Progenitor cell of endocrine pancreas (in vitro differentiated cells): Measurements from ENCODE around the gene PPP2R5C. TPM values are rescaled to one million over a fixed set of nuclear protein-coding genes. Genes with fewer than 3 reads are reported as not detected.

Experiments
- DNase-seq: peaks from one replicate; pipeline ENCODE4 v3.0.0; 2021; ENCODE audit warnings: low spot score; ENCODE audit not compliant: unreplicated experiment
- H3K27ac Mint-ChIP-seq: 2 replicates; pipeline ENCODE4 v1.8.0; 2021; ENCODE audit warnings: mild to moderate bottlenecking, moderate library complexity, mixed read lengths
- H3K27me3 Mint-ChIP-seq: 2 replicates; pipeline ENCODE4 v1.8.0; 2021; ENCODE audit warnings: mixed read lengths
- H3K36me3 Mint-ChIP-seq: 2 replicates; pipeline ENCODE4 v1.8.0; 2022; ENCODE audit warnings: mixed read lengths; ENCODE audit not compliant: insufficient read depth
- H3K4me1 Mint-ChIP-seq: 2 replicates; pipeline ENCODE4 v1.8.0; 2021; ENCODE audit warnings: low read depth, mixed read lengths
- H3K4me3 Mint-ChIP-seq: 2 replicates; pipeline ENCODE4 v1.8.0; 2021; ENCODE audit warnings: low read depth, mild to moderate bottlenecking, moderate library complexity, mixed read lengths
- H3K9me3 Mint-ChIP-seq: 2 replicates; pipeline ENCODE4 v1.8.0; 2021; ENCODE audit warnings: low read depth, mixed read lengths
- CTCF ChIP-seq: fragments of 200-600 bp; sonication (generic); IDR thresholded peaks from one replicate; pipeline ENCODE4 v1.5.0; 2021; ENCODE audit warnings: antibody characterized with exemption, mild to moderate bottlenecking; ENCODE audit not compliant: unreplicated experiment
- total RNA-seq: library from RNA; stranded (reverse); gene quantifications from 2 replicates; pipeline ENCODE4 v1.2.1, GENCODE V29; 2021

Gene PPP2R5C
- total RNA-seq, 1 donor from 2014 or later, result 120 TPM

- Mint-ChIP-seq H3K9me3 (peaks cover 9% of the 10 kb centered on the region), H3K4me3 (no peak overlapping the region), H3K36me3 (no peaks in the 10 kb centered on the region), H3K27ac (no peak overlapping the region), H3K4me1 (peaks cover 5% of the 10 kb centered on the region), H3K27me3 (peaks cover 4% of the 10 kb centered on the region)
- TF ChIP-seq CTCF, result no peak
- no peak for DNase-seq
Observed at GRCh38 chr14:101735453-101735852, 26.1 kb upstream of the PPP2R5C start.

GRCh38 chr14:101736071-101736470 lies 25.4 kb upstream of the PPP2R5C start:
- no peak for TF ChIP-seq CTCF
- Mint-ChIP-seq H3K27me3 (peaks cover 4% of the 10 kb centered on the region), H3K9me3 (peaks cover 9% of the 10 kb centered on the region), H3K4me1 (peaks cover 4% of the 10 kb centered on the region), H3K27ac (no peak overlapping the region), H3K36me3 (no peaks in the 10 kb centered on the region), H3K4me3 (no peak overlapping the region)
- DNase-seq, result no peak

- no peak for DNase-seq
- no peak overlapping the region for H3K27ac Mint-ChIP-seq
- no peak for TF ChIP-seq CTCF
- H3K27me3 Mint-ChIP-seq, result peaks cover 4% of the 10 kb centered on the region
- no peaks in the 10 kb centered on the region for H3K36me3 Mint-ChIP-seq
- H3K4me1 Mint-ChIP-seq, result no peaks in the 10 kb centered on the region
- H3K4me3 Mint-ChIP-seq, result no peak overlapping the region
- H3K9me3 Mint-ChIP-seq, result peaks cover 13% of the 10 kb centered on the region
Observed at GRCh38 chr14:101736585-101736984, 24.9 kb upstream of the PPP2R5C start.

- no peak for DNase-seq
- H3K27me3 Mint-ChIP-seq, result peaks cover 9% of the 10 kb centered on the region
- H3K36me3 Mint-ChIP-seq, result no peaks in the 10 kb centered on the region
- peaks cover 16% of the 10 kb centered on the region for H3K9me3 Mint-ChIP-seq
- H3K4me3 Mint-ChIP-seq, result no peak overlapping the region
- no peak for TF ChIP-seq CTCF
- H3K4me1 Mint-ChIP-seq, result no peaks in the 10 kb centered on the region
- no peak overlapping the region for H3K27ac Mint-ChIP-seq
Observed at GRCh38 chr14:101737414-101738339, 23.8 kb upstream of the PPP2R5C start.

GRCh38 chr14:101738703-101739320 lies 22.7 kb upstream of the PPP2R5C start:
- no peak for TF ChIP-seq CTCF
- Mint-ChIP-seq H3K4me1 (no peaks in the 10 kb centered on the region), H3K9me3 (peaks cover 16% of the 10 kb centered on the region), H3K4me3 (no peak overlapping the region), H3K36me3 (no peaks in the 10 kb centered on the region), H3K27me3 (peaks cover 10% of the 10 kb centered on the region), H3K27ac (no peak overlapping the region)
- no peak for DNase-seq
